Fibroblast of lung (primary cell): ENCODE results near the gene PSPC1. TPM values are rescaled to one million over a fixed set of nuclear protein-coding genes. Genes with fewer than 3 reads are reported as not detected.
A peak's percentile ranks its signal among the peaks of the same experiment; 100 is the strongest.

Experiments used
- DNase-seq, 2 donors: peaks; one replicate each; pipeline versions ENCODE4 v3.0.0 to v3.0.0-alpha.2; 2010; ENCODE audit warnings: low read depth in 2 of 2
- H2AFZ ChIP-seq: 2 replicates; pipeline ENCODE4 v1.5.1; 2012; ENCODE audit warnings: low read length, control low read depth, inconsistent platforms
- H3K27ac ChIP-seq: 2 replicates; pipeline ENCODE4 v1.5.1; 2011; ENCODE audit warnings: low read length, control low read depth; ENCODE audit not compliant: insufficient read depth
- H3K27me3 ChIP-seq: 2 replicates; pipeline ENCODE4 v1.5.1; 2011; ENCODE audit warnings: mild to moderate bottlenecking, low read length; ENCODE audit not compliant: control insufficient read depth, insufficient read depth
- H3K36me3 ChIP-seq: 2 replicates; pipeline ENCODE4 v1.5.1; 2011; ENCODE audit warnings: low read length; ENCODE audit not compliant: control insufficient read depth, insufficient read depth
- H3K4me1 ChIP-seq: 2 replicates; pipeline ENCODE4 v1.5.1; 2011; ENCODE audit warnings: low read length; ENCODE audit not compliant: control insufficient read depth, insufficient read depth; ENCODE audit errors: extremely low read depth
- H3K4me2 ChIP-seq: 2 replicates; pipeline ENCODE4 v1.5.1; 2011; ENCODE audit warnings: low read length, control low read depth; ENCODE audit not compliant: insufficient read depth; ENCODE audit errors: extremely low read depth
- H3K4me3 ChIP-seq, 4 experiments: fragments of 200-600 bp in 1 of 4; sonication (generic) in 1 of 4; replicated peaks in 1 of 4; 2 replicates each; pipeline ENCODE4 v1.5.1; 2011 to 2016; ENCODE audit warnings: low read length in 4 of 4, low read depth in 3 of 4, mild to moderate bottlenecking in 3 of 4, control low read depth in 2 of 4, inconsistent platforms in 1 of 4, mixed read lengths in 1 of 4; ENCODE audit not compliant: insufficient read depth in 1 of 4; ENCODE audit errors: control extremely low read depth in 1 of 4
- H3K79me2 ChIP-seq: 2 replicates; pipeline ENCODE4 v1.5.1; 2012; ENCODE audit warnings: mild to moderate bottlenecking, low read length, inconsistent platforms; ENCODE audit not compliant: control insufficient read depth, insufficient read depth
- H3K9ac ChIP-seq: 2 replicates; pipeline ENCODE4 v1.5.1; 2011; ENCODE audit warnings: mild to moderate bottlenecking, low read length, control low read depth; ENCODE audit not compliant: insufficient read depth
- H3K9me3 ChIP-seq: 2 replicates; pipeline ENCODE4 v1.5.1; 2012; ENCODE audit warnings: low read depth, low read length; ENCODE audit not compliant: control insufficient read depth, insufficient read depth
- H4K20me1 ChIP-seq: 2 replicates; pipeline ENCODE4 v1.5.1; 2011; ENCODE audit warnings: low read length; ENCODE audit not compliant: control insufficient read depth, insufficient read depth; ENCODE audit errors: extremely low read depth
- CTCF ChIP-seq, 2 donors: IDR thresholded peaks in 1 of 2; conservative IDR thresholded peaks in 1 of 2; 1 replicate in 1 of 2; 2 replicates in 1 of 2; pipeline ENCODE4 v1.5.1; 2011 to 2012; ENCODE audit warnings: low read length in 2 of 2, control low read depth in 1 of 2, inconsistent platforms in 1 of 2, low read depth in 1 of 2, mild to moderate bottlenecking in 1 of 2
- EZH2 ChIP-seq: IDR thresholded peaks from 2 replicates; pipeline ENCODE4 v1.5.1; 2012; ENCODE audit warnings: low read length, control low read depth, mild to moderate bottlenecking; ENCODE audit errors: missing control alignments
- polyA plus RNA-seq, 2 donors: library from polyadenylated mRNA; depleted of rRNA in 1 of 2; stranded (reverse) in 1 of 2; unstranded in 1 of 2; fragments of >200 nt; gene quantifications; 2 replicates each; pipeline ENCODE4 v1.2.1, GENCODE V29; 2011 to 2012; ENCODE audit warnings: missing spikeins in 1 of 2
- total RNA-seq: library from RNA; depleted of rRNA; stranded (reverse); fragments of >200 nt; gene quantifications from 2 replicates; pipeline ENCODE4 v1.2.1, GENCODE V29; 2014

The PSPC1 gene
- total and polyA plus RNA-seq, 2 donors (not counting 1 experiment from before 2014, with no cell fraction given) = 47.2 to 52.8 TPM

GRCh38 chr13:19810996-19811881 lies 28.5 kb upstream of the PSPC1 start:
- H3K27me3 ChIP-seq = no peaks in the 10 kb centered on the region
- DNase-seq = peak in 1 of 2 donors; percentile 19
- no peak overlapping the region for H3K4me2 ChIP-seq
- H3K9me3 ChIP-seq = no peaks in the 10 kb centered on the region
- H3K4me3 ChIP-seq = no peak overlapping the region
- H3K27ac ChIP-seq = no peak overlapping the region
- H3K79me2 ChIP-seq = no peaks in the 10 kb centered on the region
- TF ChIP-seq EZH2 = no peak
- H3K9ac ChIP-seq = no peak overlapping the region
- H4K20me1 ChIP-seq = no peaks in the 10 kb centered on the region
- H2AFZ ChIP-seq = no peak overlapping the region
- H3K36me3 ChIP-seq = no peaks in the 10 kb centered on the region
- no peaks in the 10 kb centered on the region for H3K4me1 ChIP-seq

DNA sequence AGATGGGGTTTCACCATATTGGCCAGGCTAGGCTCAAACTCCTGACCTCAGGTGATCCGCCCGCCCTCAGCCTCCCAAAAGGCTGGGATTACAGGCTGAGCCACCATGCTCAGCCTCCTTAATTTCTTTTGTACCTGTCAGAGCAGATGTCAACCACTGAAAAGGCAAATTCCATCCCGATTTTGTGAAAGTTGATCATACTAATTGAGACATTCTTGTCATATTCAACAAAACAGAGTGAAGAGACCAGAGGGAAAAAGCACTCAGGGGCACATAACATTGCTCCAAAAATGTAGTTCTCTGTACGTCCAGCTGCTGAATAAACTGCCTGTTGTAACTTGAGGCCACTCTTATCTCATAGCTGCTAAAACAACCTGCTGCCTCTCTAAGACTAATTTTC lies 27.4 kb upstream of the PSPC1 start:
- Histone ChIP-seq H3K27me3 (no peaks in the 10 kb centered on the region), H4K20me1 (no peaks in the 10 kb centered on the region), H3K27ac (no peak overlapping the region), H3K4me2 (no peak overlapping the region), H3K79me2 (no peaks in the 10 kb centered on the region), H3K4me1 (no peaks in the 10 kb centered on the region), H3K36me3 (no peaks in the 10 kb centered on the region), H3K9me3 (no peaks in the 10 kb centered on the region), H3K4me3 (no peak overlapping the region), H3K9ac (no peak overlapping the region), H2AFZ (no peak overlapping the region)
- TF ChIP-seq EZH2 = no peak
- no peak for TF ChIP-seq CTCF (conservative IDR thresholded peaks at IDR 0.05 in 1 of 2, IDR thresholded peaks at IDR 0.05 in 1 of 2; ENCODE audit: low read depth in 1 of 2, low read length in 2 of 2)
- DNase-seq = no peak

DNA sequence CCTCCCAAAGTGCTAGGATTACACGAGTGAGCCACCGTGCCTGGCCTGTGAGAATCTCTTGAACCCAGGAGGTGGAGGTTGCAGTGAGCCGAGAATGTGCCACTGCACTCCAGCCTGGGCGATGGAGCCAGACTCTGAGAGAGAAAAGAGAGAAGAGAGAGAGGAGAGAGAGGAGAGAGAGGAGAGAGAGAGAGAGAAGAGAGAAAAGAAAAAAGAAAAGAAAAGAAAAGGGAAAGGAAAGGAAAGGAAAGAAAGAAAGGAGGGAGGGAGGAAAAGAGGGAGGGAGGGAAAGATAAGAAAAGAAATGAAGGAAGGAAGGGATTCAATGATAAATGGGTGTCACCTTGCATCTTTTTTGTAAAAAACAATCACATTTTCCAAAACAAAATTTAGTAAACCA lies 23.0 kb upstream of the PSPC1 start:
- no peak for TF ChIP-seq CTCF (conservative IDR thresholded peaks at IDR 0.05 in 1 of 2, IDR thresholded peaks at IDR 0.05 in 1 of 2; ENCODE audit: low read depth in 1 of 2, low read length in 2 of 2)
- TF ChIP-seq EZH2 = no peak
- Histone ChIP-seq H2AFZ (no peak overlapping the region), H4K20me1 (no peaks in the 10 kb centered on the region), H3K4me3 (no peak overlapping the region), H3K79me2 (no peaks in the 10 kb centered on the region), H3K9me3 (no peaks in the 10 kb centered on the region), H3K36me3 (no peaks in the 10 kb centered on the region), H3K9ac (no peak overlapping the region), H3K4me2 (no peak overlapping the region), H3K27me3 (no peaks in the 10 kb centered on the region), H3K4me1 (no peaks in the 10 kb centered on the region), H3K27ac (no peak overlapping the region)
- no peak for DNase-seq
